NCI-H526 treated with DMSO at 0.1 percent for 48 hours (cell line): Measurements from ENCODE around the gene EHD4.

Source experiments
- DNase-seq: peaks from one replicate; lab custom pipeline; 2025; lab: John Stamatoyannopoulos, UW

The EHD4 gene

DNA sequence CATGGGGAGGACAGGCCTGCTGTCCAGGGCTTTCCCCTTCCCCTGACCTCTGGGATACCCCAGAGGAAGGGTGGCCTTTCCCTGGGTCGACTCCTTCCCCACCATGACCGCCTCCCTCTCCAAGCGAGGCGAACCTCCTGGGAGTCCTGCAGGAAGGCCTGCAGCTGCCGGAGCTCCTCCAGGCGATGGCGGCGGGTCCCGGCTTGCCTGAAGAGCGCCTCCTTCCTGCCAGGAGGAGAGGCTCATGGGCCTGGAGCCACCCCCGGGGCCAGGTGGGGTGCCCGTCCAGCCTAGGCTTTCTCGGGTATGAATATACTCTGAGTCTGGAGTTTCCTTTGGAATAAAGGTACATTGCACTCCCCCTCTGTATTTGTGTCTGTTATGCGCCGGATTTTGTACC, 113.6 kb downstream of the EHD4 start:
- DNase-seq = no peak

DNA sequence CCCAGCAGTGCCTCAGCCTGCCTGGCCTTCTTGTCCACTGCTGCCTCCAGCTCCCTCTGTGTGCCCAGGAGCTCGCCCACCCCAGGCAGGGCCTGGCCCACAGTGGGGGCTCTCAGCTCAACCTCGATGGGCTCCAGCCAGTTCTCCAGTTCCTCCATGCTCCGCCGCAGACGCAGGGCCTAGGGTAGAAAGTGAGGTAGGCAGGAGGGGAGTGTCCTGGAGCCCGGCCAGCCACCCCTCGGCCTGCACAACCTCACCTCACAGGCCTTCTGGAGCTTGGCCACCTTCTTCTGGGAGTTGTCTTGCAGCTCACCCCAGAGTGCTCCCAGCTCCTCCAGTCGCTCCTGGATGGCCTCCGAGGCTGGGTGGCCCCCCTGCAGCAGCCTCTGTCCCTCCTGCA, 115.0 kb downstream of the EHD4 start:
- no peak for DNase-seq

DNA sequence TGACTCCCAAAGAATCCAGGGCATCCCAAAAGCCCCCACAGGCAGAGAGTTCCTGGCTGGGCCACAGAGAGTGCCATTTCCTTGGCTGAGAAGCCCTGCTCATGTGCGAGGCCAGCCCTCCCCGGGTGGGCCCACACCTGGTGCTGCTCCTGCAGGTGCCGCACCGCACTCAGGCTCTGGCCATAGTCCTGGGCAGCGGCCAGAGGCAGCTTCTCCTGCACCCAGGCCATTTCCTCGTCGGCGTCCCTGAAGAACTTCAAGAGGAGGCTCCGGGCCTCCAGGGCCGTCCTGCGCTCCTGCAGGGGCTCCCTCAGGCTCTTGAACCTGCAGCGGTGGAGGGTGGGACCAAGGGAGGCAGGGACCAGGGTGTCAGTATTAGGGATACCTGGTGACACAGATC, 115.6 kb downstream of the EHD4 start:
- DNase-seq = no peak

DNA sequence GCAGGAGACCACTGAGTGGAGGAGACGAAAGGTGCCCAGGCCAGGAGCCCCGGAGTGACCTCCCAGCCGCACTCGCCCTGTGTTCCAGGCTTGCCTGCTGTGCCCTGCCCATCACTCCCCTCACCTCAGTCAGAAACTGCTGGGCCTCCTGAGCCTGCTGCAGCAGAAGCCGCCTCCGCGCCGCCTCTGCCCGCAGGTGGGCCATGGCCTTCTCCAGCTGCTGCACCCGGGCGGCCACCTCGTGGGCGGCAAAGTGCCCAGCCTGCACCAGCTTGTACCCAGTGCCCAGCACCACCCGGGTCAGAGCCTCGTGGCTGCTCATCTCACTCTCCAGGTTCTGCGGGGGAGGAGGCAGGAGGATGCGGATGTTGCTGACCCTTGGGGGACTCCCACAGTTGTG, 116.1 kb downstream of the EHD4 start:
- DNase-seq = no peak

DNA sequence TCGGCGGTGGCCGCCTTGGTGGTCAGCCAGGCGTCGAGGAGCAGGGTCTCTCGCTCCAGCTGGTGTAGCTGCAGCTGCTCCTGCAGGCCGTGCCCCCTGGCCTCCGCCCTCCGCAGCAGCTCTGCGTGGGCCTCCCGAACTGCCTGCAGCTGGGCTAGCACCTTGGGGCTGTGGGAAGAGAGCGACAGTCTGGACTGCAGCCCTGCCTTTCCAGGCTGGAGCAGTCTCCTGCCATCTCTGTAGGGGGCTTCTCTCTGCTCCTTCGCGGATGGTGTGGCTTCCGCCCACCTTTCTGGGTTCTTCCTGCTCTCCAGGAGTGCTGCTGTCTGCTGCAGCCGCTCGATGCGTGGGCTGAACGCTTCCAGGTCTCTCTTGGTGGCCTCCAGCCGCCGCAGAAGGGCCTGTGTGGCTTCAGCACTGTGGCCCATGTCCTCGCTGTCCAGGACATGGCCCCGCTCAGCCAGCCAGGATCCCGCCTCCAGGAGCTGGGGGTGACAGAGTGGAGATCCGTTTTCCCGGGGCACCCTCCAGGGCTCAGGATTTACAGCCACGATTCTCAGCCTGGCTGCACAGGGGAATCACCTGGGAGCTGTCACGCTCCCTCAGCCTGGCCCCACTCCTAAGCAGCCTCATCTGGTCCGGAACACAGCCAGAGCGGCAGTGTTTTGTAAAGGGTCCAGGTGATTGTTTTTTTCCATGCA, 116.9 kb downstream of the EHD4 start:
- no peak for DNase-seq

DNA sequence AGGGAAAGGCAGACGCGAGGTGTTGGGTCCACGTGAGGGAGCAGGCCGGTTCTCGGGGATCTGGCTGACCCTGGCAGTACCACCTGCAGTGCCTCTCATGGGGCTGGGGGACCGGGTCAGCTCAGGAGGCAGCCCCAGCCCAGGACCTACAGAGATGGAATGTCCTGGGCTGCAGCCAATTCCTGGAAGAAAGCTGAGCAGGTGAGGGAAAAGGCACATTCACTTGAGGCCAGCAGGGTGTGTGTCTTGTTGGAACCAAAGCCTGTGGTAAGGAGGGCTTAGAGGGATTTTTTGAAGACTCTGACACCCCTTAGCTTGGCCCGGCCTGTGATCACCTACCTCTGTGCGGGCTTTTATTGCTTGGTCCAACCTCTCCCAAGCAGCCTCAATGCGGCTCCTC, 117.9 kb downstream of the EHD4 start:
- no peak for DNase-seq

DNA sequence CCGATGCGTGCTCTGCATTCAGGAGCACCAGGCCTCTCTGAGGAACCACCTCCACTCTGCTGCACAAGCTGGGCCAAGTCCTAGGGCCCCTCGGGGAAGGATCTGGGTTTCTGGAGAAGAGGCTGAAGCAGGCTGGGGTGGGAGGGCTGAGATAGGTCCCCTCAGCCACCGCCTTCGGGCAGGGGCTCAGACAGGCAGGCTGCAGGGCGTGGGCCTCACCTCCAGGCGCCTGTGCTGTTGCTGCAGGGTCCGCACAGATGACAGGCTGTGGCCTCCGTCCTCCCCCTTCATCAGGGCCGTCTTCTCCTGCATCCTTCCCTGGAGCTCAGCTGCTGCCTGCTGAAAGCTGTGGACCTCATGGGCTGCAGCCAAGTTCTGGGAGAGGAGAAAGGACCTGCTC, 118.5 kb downstream of the EHD4 start:
- DNase-seq = no peak

DNA sequence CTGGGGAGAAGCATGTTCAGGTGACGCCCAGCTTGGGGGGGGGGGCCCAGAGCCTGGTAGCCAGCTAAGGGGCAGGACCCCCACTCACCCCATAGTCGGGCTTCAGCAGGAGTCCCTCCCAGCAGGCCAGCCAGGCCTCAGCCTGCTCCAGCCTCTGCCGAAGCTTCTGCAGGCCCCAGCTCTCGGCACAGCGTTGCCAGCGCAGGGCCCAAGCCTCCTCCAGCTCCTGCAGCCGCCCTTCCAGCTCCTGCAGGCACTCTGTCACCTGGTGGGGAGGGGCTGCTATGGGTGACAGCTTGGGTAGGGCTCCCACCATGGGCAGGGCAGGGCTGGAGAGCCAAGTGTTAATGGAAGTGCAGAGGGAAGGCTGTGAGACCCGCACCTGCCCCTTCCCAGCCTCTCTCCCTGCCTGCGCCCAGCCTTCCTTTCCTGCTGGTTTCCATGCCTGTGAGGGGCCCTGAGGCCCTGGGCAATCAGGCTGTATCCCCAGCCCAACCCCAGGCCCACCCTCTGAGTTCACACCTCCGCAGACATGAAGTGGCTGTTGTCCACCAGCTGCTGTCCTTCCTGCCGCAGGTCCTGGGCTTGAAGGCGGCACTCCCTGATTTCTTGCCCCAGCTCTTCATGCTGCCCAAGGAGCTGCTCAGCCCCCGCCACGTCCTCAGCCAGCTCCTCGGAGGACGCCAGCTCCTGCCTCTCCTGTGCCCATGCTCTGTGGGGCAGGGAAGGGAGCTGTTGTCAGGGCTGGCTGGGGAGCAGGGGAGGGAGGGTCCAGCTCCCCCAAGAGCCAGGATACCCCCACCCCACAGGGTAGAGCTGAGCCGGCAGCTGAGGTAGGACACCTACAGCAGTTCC, 119.4 kb downstream of the EHD4 start:
- no peak for DNase-seq

DNA sequence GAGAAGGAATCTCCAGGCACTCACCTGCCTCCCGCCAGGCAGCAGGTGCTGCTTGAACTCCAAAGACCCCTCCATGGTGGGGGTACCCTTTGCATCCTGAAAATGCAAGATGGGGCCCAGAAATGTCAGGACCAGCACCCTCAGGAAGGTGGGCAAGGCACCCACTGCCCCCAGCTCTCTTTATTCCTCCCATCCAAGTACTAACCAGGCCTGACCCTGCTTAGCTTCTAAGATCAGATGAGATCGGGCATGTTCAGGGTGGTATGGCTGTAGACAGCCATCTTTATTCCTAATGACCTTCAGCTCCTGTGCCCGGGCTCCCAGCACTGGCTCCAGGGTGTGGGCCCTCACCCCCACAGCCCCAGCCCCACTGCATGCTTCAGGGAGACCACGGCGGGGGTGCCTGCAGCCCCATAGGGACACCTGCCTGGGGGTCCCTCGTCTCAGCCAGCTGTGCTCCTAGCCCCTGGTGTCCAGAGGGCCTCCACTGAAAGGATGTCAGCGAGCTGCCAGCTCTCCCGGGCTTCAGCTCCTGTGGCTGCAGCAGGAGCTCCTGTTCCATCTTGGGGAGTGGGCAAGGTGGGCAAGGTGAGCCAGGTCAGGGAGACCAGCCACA, 120.5 kb downstream of the EHD4 start:
- DNase-seq = no peak

DNA sequence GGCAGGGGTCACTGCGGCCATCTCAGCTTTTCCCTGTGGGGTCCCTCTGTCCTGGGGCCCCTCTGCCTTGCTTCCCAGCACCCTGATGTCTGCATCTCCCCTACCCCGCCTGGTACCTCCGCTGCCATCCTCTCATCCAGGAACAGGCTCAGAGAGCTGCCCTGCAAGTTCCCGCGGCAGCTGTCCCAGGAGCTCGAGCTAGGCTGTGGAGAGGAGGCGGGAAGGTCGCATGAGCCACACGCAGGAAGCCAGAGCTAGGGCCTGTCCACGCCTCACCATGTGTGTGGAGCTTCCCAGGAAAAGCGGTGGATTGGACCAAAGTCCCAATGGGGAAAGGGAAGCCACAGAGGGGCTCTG, 121.2 kb downstream of the EHD4 start:
- no peak for DNase-seq

DNA sequence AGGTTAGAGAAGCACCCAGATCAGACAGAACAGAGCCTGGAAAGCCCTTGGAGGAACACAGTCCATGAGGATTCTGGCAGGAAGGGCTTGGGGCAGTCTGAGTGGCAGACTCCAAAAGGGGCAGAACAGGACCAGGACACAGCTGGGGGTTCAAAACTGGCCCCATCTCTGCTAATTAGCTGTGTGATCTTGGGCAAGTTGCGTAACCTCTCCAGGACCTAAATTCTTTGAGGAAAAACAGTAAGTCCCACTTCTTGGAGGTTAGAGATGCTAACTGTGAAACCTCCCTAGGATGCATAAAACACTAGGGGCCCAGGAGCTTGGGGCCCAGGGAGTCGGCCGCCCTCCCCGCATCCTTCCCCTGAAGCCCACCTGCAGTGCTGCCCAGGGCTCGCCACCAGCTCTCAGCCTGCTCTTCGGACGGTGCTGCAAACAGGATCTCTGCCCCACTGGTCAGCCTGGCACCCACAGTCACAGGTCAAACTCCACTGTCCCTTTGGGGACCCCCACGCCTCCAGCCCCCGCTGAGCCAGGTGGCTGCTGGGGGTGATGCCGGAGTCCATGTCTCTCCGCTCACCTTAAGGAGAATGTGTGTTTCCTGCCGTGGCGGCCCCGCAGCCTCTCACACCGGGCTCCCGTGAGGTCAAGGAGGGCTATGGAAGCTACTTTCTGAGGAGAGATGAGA, 121.7 kb downstream of the EHD4 start:
- no peak for DNase-seq

DNA sequence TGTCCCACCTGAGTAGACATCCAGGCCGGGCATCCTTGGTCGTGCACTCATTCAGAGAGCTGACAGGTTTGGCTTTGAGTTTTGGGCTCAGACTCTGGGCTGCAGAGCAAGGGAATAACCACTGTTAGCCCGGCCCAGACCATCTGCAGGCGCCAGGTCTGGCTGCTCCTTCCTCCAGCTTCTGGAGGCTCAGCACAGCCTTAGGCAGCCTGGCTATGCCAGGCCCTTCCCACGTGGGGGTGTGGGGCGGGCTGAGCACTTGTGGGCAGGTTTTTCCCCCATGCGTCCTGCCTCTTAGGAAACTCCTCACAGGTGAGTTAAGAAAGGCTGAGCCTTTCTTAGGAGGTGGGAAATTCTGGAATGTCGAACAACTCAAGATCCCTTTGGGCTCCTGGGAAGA, 122.5 kb downstream of the EHD4 start:
- DNase-seq = no peak

DNA sequence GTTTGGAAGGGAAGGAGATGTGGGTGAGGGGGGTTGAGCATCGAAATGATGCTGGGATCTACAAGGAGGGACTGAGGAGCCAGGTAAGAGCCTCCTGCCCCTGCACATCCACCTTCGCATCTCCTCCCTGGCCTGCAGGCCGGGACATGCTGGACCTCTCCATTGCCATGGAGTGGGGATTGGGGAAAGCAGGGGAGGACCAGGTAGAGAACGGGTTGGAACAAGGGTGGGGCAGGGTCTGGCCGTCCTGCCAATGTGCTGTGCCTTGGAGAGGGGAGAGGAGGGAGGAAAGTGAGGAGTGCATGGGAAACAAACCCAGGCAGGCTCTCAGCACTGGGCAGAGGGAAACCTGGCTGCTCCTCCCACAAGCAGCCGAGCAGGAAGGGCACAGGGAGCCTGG, 123.2 kb downstream of the EHD4 start:
- no peak for DNase-seq

DNA sequence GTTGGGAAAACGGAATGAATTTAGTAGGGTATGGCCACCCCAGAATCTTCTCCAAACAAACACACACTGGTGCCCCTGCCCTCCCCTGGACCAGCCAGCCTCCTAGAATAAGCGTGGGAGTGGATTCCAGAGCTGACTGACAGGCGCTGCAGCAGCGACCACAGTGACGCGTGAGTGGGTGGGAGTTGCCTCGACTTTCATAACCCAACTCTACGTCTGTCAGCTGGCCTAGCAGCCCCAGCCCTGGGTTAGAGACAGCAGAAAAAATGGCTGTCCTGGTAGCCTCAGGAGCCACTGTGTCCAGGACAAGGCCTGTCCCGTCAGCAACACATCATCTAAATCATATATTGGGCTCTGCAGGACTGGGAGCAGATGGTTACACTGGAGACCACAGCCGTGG, 123.7 kb downstream of the EHD4 start:
- DNase-seq = no peak

DNA sequence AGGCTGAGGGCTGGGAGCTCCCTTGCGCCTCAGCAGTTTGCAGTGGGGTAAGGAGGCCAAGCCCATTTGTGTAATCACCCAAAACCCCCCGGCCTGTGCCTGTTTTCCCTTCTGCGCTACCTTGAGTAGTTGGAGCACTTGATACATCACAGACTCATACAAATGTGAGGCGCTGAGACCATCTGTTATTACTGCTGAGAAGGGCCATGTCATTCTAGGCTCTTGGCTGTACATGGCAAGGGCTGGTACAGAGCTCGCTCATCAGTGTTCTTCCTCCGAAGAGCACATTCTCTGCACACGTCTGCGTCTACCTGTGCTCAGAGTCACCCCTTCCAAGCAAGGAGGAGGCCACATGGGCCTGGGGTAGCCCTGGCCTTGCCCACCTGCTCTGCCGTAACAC, 124.4 kb downstream of the EHD4 start:
- DNase-seq = no peak

DNA sequence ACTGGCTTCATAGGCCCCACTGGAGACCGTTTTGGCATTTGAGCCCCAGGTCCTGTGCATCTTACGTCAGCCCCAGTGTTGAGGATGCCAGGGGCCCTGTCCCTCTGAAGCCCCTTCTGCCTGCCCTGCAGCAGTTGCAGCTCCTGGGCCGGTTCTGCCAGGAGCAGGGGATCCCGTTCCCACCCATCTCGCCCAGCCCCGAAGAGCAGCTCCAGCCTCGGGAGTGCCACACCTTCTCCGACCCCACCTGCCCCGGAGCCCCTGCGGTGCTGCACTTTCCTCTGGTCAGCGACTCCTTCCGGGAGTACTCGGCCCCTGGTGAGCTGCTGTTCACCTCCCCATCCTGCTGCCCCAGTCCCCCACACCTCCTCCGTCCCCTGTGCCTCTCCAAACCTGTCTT, 125.2 kb downstream of the EHD4 start:
- no peak for DNase-seq
